ENCODE results near the gene SORCS3.
A peak's percentile ranks its signal among the peaks of the same experiment; 100 is the strongest.

Gene SORCS3

GRCh38 chr10:104908581-104908980 lies 267.5 kb downstream of the SORCS3 start:
- DNase-seq (ENCODE audit: low spot score) = no peak
- FAIRE-seq = no peak

GRCh38 chr10:104910712-104911111 lies 269.6 kb downstream of the SORCS3 start:
- no peak for FAIRE-seq
- DNase-seq (ENCODE audit: low spot score) = no peak

GRCh38 chr10:104913390-104913789 lies 272.3 kb downstream of the SORCS3 start:
- no peak for FAIRE-seq
- DNase-seq (ENCODE audit: low spot score) = no peak

- FAIRE-seq = no peak
- no peak for DNase-seq (ENCODE audit: low spot score)
Measured at GRCh38 chr10:104920476-104920875, 279.4 kb downstream of the SORCS3 start.

- DNase-seq (ENCODE audit: low spot score) (no peak), FAIRE-seq (no peak)
Measured at GRCh38 chr10:104921763-104922162, 280.7 kb downstream of the SORCS3 start.

- no peak for FAIRE-seq
- DNase-seq (ENCODE audit: low spot score) = no peak
Measured at GRCh38 chr10:104922810-104923209, 281.7 kb downstream of the SORCS3 start.

- no peak for DNase-seq (ENCODE audit: low spot score)
- no peak for FAIRE-seq
Measured at GRCh38 chr10:104923501-104923900, 282.4 kb downstream of the SORCS3 start.

GRCh38 chr10:104924101-104924795 lies 283.2 kb downstream of the SORCS3 start:
- DNase-seq (ENCODE audit: low spot score) (no peak), FAIRE-seq (no peak)

GRCh38 chr10:104925232-104925851 lies 284.3 kb downstream of the SORCS3 start:
- peak; percentile 28 for DNase-seq (ENCODE audit: low spot score)
- FAIRE-seq = no peak

GRCh38 chr10:104928734-104929133 lies 287.6 kb downstream of the SORCS3 start:
- DNase-seq (ENCODE audit: low spot score) = no peak

GRCh38 chr10:104931612-104932134 lies 290.6 kb downstream of the SORCS3 start:
- FAIRE-seq (peak; percentile 36), DNase-seq (ENCODE audit: low spot score) (peak; percentile 27)

More at GRCh38 chr10:104928734-104929133, 287.6 kb downstream of the SORCS3 start:
- FAIRE-seq = no peak

- FAIRE-seq = no peak
- no peak for DNase-seq (ENCODE audit: low spot score)
Measured at GRCh38 chr10:104935656-104936055, 294.6 kb downstream of the SORCS3 start.

- peak; percentile 99 for FAIRE-seq
- peak; percentile 96 for DNase-seq (ENCODE audit: low spot score)
Measured at GRCh38 chr10:104937567-104937966, 296.5 kb downstream of the SORCS3 start.

GRCh38 chr10:104938031-104938430 lies 296.9 kb downstream of the SORCS3 start:
- DNase-seq (ENCODE audit: low spot score) (peak; percentile 15), FAIRE-seq (no peak)

- DNase-seq (ENCODE audit: low spot score) = no peak
- FAIRE-seq = no peak
Measured at GRCh38 chr10:104941662-104942061, 300.6 kb downstream of the SORCS3 start.

- no peak for FAIRE-seq
- no peak for DNase-seq (ENCODE audit: low spot score)
Measured at GRCh38 chr10:104947314-104947713, 306.2 kb downstream of the SORCS3 start.

GRCh38 chr10:104957178-104957841 lies 316.2 kb downstream of the SORCS3 start:
- FAIRE-seq = no peak

GRCh38 chr10:104966563-104967297 lies 325.6 kb downstream of the SORCS3 start:
- FAIRE-seq (no peak), DNase-seq (ENCODE audit: low spot score) (no peak)

More at GRCh38 chr10:104957178-104957841, 316.2 kb downstream of the SORCS3 start:
- no peak for DNase-seq (ENCODE audit: low spot score)

GRCh38 chr10:104980368-104980767 lies 339.3 kb downstream of the SORCS3 start:
- DNase-seq (ENCODE audit: low spot score) = no peak
- FAIRE-seq = no peak

- no peak for FAIRE-seq
Measured at GRCh38 chr10:104981995-104982394, 340.9 kb downstream of the SORCS3 start.

GRCh38 chr10:104988686-104989085 lies 347.6 kb downstream of the SORCS3 start:
- no peak for DNase-seq (ENCODE audit: low spot score)
- FAIRE-seq = no peak

More at GRCh38 chr10:104981995-104982394, 340.9 kb downstream of the SORCS3 start:
- DNase-seq (ENCODE audit: low spot score) = no peak

Data from RCC 7860 (cell line).